CD4-positive, alpha-beta T cell treated with Interleukin-6 at 100 ng/mL for 8 hours (primary cell): ENCODE data around the gene ABRACL.
"Not testable (repeated sequence)": the region's sequence is repeated elsewhere in the genome, so short reads cannot be mapped to it uniquely, and the experiment has no call there.

Experiments
- DNase-seq: peaks from one replicate; pipeline ENCODE4 v3.0.0-alpha.2; 2020; ENCODE audit warnings: mixed read lengths, low spot score

Gene ABRACL

GRCh38 chr6:139011980-139012379 lies 16.6 kb upstream of the ABRACL start:
- DNase-seq = no peak

- no peak for DNase-seq
These were observed 15.3 kb upstream of the ABRACL start for GRCh38 chr6:139013185-139013800.

GRCh38 chr6:139014945-139015344 lies 13.6 kb upstream of the ABRACL start:
- no peak for DNase-seq

GRCh38 chr6:139016337-139017213 lies 12.0 kb upstream of the ABRACL start:
- DNase-seq = no peak

- DNase-seq = no peak
These were observed 11.3 kb upstream of the ABRACL start for GRCh38 chr6:139017227-139017626.

GRCh38 chr6:139019722-139020121 lies 8.8 kb upstream of the ABRACL start:
- no peak for DNase-seq

GRCh38 chr6:139020689-139021088 lies 7.9 kb upstream of the ABRACL start:
- DNase-seq = no peak

- DNase-seq = not testable (repeated sequence)
These were observed 3.1 kb upstream of the ABRACL start for GRCh38 chr6:139025416-139025815.

- peak; percentile 48 for DNase-seq
These were observed 844 bp upstream of the ABRACL start for GRCh38 chr6:139027620-139028182.

GRCh38 chr6:139028215-139028657 lies 309 bp upstream of the ABRACL start:
- DNase-seq = no peak

- no peak for DNase-seq
These were observed 1.1 kb downstream of the ABRACL start for GRCh38 chr6:139029470-139030227.

- peak; percentile 29 for DNase-seq
These were observed 1.9 kb downstream of the ABRACL start for GRCh38 chr6:139030228-139030963.

- no peak for DNase-seq
These were observed 8.9 kb downstream of the ABRACL start for GRCh38 chr6:139037490-139037889.

GRCh38 chr6:139044250-139044649 lies 15.7 kb downstream of the ABRACL start:
- DNase-seq = no peak

GRCh38 chr6:139047677-139048076 lies 19.1 kb downstream of the ABRACL start:
- no peak for DNase-seq

- DNase-seq = not testable (repeated sequence)
These were observed 20.4 kb downstream of the ABRACL start for GRCh38 chr6:139048912-139049311.

- DNase-seq = not testable (repeated sequence)
These were observed 21.7 kb downstream of the ABRACL start for GRCh38 chr6:139050131-139050769.

- no peak for DNase-seq
These were observed 22.3 kb downstream of the ABRACL start for GRCh38 chr6:139050770-139051313.

GRCh38 chr6:139051396-139052060 lies 23.0 kb downstream of the ABRACL start:
- no peak for DNase-seq

- DNase-seq = no peak
These were observed 24.8 kb downstream of the ABRACL start for GRCh38 chr6:139053382-139053781.
